ENCODE data around the gene SSB.
"Not testable (repeated sequence)": the region's sequence is repeated elsewhere in the genome, so short reads cannot be mapped to it uniquely, and the experiment has no call there.

Gene SSB

GRCh38 chr2:169838743-169839489 lies 40.2 kb downstream of the SSB start:
- DNase-seq: no peak

- no peak for DNase-seq
Observed at GRCh38 chr2:169839954-169840746, 41.5 kb downstream of the SSB start.

- DNase-seq: no peak
Observed at GRCh38 chr2:169840747-169841142, 42.1 kb downstream of the SSB start.

GRCh38 chr2:169841625-169842024 lies 43.0 kb downstream of the SSB start:
- not testable (repeated sequence) for DNase-seq

GRCh38 chr2:169845016-169845415 lies 46.3 kb downstream of the SSB start:
- no peak for DNase-seq

GRCh38 chr2:169848959-169849693 lies 50.5 kb downstream of the SSB start:
- not testable (repeated sequence) for DNase-seq

- no peak for DNase-seq
Observed at GRCh38 chr2:169849710-169850109, 51.0 kb downstream of the SSB start.

GRCh38 chr2:169853041-169853668 lies 54.5 kb downstream of the SSB start:
- no peak for DNase-seq

- DNase-seq: not testable (repeated sequence)
Observed at GRCh38 chr2:169855281-169856258, 56.9 kb downstream of the SSB start.

- DNase-seq: no peak
Observed at GRCh38 chr2:169859423-169859822, 60.8 kb downstream of the SSB start.

- no peak for DNase-seq
Observed at GRCh38 chr2:169860149-169860548, 61.5 kb downstream of the SSB start.
